OCI-LY7 (cell line): ENCODE measurements around the gene FGFBP1. TPM values are rescaled to one million over a fixed set of nuclear protein-coding genes. Genes with fewer than 3 reads are reported as not detected.

Experiments used
- BruUV-seq: library from RNA; stranded (reverse); fragments of 400-500 nt; replicated peaks from 2 replicates; lab custom pipeline; 2021; lab: Mats Ljungman, UMichigan
- CTCF ChIA-PET: fragments of 300-600 bp; sonication (Branson Sonifier 250); formaldehyde crosslinking; loops from one replicate; lab custom pipeline; 2022; ENCODE audit warnings: antibody characterized with exemption; ENCODE audit not compliant: unreplicated experiment; lab: Charles Lee
- POLR2A ChIA-PET: fragments of 300-600 bp; sonication (Branson Sonifier 250); formaldehyde crosslinking; loops from one replicate; lab custom pipeline; 2022; ENCODE audit warnings: antibody characterized with exemption; lab: Charles Lee
- DNase-seq: peaks from one replicate; pipeline ENCODE4 v3.0.0-alpha.2; 2015; ENCODE audit warnings: low spot score
- H2AFZ ChIP-seq: fragments of 200-600 bp; sonication (generic), shearing (Covaris generic); 2 replicates; pipeline ENCODE4 v1.6.1; 2014; ENCODE audit warnings: mild to moderate bottlenecking, antibody characterized with exemption, low read length, moderate library complexity
- H3K27ac ChIP-seq: fragments of 200-600 bp; sonication (generic); 2 replicates; pipeline ENCODE4 v1.5.1; 2014; ENCODE audit warnings: mixed run types, low read depth, mild to moderate bottlenecking, moderate library complexity, low read length, inconsistent platforms; ENCODE audit not compliant: poor library complexity, severe bottlenecking
- H3K36me3 ChIP-seq: fragments of 200-600 bp; sonication (generic); 2 replicates; pipeline ENCODE4 v1.6.1; 2014; ENCODE audit warnings: mild to moderate bottlenecking, antibody characterized with exemption, low read length, moderate library complexity, mixed read lengths; ENCODE audit not compliant: insufficient read depth
- H3K4me1 ChIP-seq: fragments of 200-600 bp; sonication (generic); 2 replicates; pipeline ENCODE4 v1.5.1; 2014; ENCODE audit warnings: mild to moderate bottlenecking, low read length; ENCODE audit not compliant: insufficient read depth, poor library complexity, severe bottlenecking
- H3K4me2 ChIP-seq: fragments of 200-600 bp; sonication (generic); 2 replicates; pipeline ENCODE4 v1.6.1; 2014; ENCODE audit warnings: mild to moderate bottlenecking, low read length
- H3K4me3 ChIP-seq: fragments of 200-600 bp; sonication (generic); 2 replicates; pipeline ENCODE4 v1.5.1; 2014; ENCODE audit warnings: mild to moderate bottlenecking, low read depth, low read length; ENCODE audit not compliant: poor library complexity, severe bottlenecking
- H3K79me2 ChIP-seq: fragments of 200-600 bp; sonication (generic); 2 replicates; pipeline ENCODE4 v1.6.1; 2016; ENCODE audit warnings: low read depth, mild to moderate bottlenecking, low read length, moderate library complexity, mixed read lengths; ENCODE audit not compliant: insufficient read depth
- H3K9me2 ChIP-seq: fragments of 200-600 bp; sonication (generic); 2 replicates; pipeline ENCODE4 v1.6.1; 2016; ENCODE audit warnings: mild to moderate bottlenecking, low read length, mixed read lengths; ENCODE audit not compliant: insufficient read depth
- H3K9me3 ChIP-seq: fragments of 200-600 bp; sonication (generic); 2 replicates; pipeline ENCODE4 v1.6.1; 2014; ENCODE audit warnings: mild to moderate bottlenecking, mixed run types, low read length, mixed read lengths
- H4K20me1 ChIP-seq: fragments of 200-600 bp; sonication (generic); 2 replicates; pipeline ENCODE4 v1.6.1; 2014; ENCODE audit warnings: mild to moderate bottlenecking, antibody characterized with exemption, low read length, moderate library complexity, mixed read lengths; ENCODE audit not compliant: insufficient read depth
- CTCF ChIP-seq: fragments of 200-600 bp; sonication (generic); conservative IDR thresholded peaks from 2 replicates; pipeline ENCODE4 v1.5.1; 2014; ENCODE audit warnings: mild to moderate bottlenecking, antibody characterized with exemption, low read length, moderate library complexity, mixed read lengths
- EZH2phosphoT487 ChIP-seq: fragments of 200-600 bp; sonication (generic); IDR thresholded peaks from 2 replicates; pipeline ENCODE4 v1.6.1; 2018; ENCODE audit warnings: low read depth, borderline replicate concordance, mild to moderate bottlenecking, mixed run types, antibody characterized with exemption, low read length, moderate library complexity, mixed read lengths
- intact Hi-C: fragments of 100-400 bp; cut with micrococcal nuclease; formaldehyde crosslinking; loops from one replicate; pipeline ENCODE4 v1.10.0; 2022; ENCODE audit not compliant: unreplicated experiment
- total RNA-seq, 2 experiments: library from RNA; depleted of rRNA in 1 of 2; stranded (reverse); fragments of >200 nt in 1 of 2; shearing (Covaris generic) in 1 of 2; gene quantifications; 2 replicates each; pipeline ENCODE4 v1.2.3, GENCODE V29; 2014 to 2022

FGFBP1 gene
- total RNA-seq, 2 experiments from 2014 or later, result not detected

DNA sequence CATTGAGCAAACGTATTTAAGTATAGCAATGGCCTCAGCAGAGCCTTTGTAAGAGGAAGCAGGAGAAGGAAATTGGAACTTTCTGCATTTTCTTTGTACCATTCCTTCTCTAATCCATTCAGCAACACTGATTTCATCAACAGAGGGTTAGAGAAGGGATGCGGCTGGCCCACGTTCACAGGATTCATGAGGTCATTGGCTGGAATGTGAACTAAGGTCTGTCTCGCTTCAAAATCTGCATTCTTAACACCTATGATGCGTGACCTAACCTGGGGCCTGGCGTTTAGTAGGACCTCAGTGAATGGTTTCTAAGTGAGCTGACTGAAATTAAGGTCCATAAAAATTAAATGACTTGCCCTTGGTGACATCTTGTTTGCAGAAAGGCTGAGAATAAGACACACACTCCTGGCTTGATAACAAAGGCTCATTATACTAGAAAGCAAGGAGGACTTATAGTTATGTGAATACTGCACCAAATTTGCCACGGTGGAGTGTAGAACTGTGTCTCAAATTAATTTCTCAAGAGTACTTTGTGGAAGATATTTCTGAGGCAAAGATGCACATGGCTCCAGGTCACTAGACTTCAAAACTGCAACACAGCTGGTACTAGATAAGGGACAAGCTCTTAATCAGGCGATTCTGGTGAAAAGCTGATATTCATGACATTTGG lies 25.4 kb downstream of the FGFBP1 start:
- BruUV-seq, result no TSS peak
- no peak for DNase-seq
- Histone ChIP-seq H3K79me2 (no peaks in the 10 kb centered on the region), H3K27ac (no peak overlapping the region), H3K9me3 (no peaks in the 10 kb centered on the region), H2AFZ (no peak overlapping the region), H3K36me3 (no peaks in the 10 kb centered on the region), H3K9me2 (no peaks in the 10 kb centered on the region), H3K4me1 (no peaks in the 10 kb centered on the region), H4K20me1 (no peaks in the 10 kb centered on the region), H3K4me2 (no peak overlapping the region), H3K4me3 (no peak overlapping the region)
- ChIA-PET POLR2A (no interaction called here), CTCF (no interaction called here)
- TF ChIP-seq CTCF (no peak), EZH2phosphoT487 (no peak)
- intact Hi-C loops, result no loop called here

DNA sequence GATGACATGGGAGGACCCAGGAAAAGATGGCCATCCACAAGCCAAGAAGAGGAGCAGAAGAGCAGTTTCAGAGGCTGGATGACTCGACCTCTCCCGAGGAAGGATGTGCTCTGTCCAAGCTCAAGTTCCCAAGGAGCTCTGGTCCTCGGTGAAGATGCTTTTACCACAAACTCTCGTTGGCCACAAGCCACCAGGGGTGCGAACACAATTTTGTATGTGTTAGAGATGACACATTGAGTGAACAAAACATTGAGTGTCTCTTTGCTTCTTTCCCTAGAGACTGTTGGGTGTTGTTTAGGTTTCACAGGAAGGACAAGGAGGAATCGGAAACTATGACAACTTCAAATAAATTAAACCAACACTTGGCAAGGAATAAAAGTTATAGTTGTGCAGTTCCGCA lies 26.3 kb downstream of the FGFBP1 start:
- TF ChIP-seq CTCF, result no peak
- TF ChIP-seq EZH2phosphoT487, result no peak
- no TSS peak for BruUV-seq
- Histone ChIP-seq H3K9me2 (no peaks in the 10 kb centered on the region), H3K79me2 (no peaks in the 10 kb centered on the region), H3K4me1 (no peaks in the 10 kb centered on the region), H2AFZ (no peak overlapping the region), H3K4me2 (no peak overlapping the region), H4K20me1 (no peaks in the 10 kb centered on the region), H3K4me3 (no peak overlapping the region), H3K27ac (no peak overlapping the region), H3K9me3 (no peaks in the 10 kb centered on the region), H3K36me3 (no peaks in the 10 kb centered on the region)
- DNase-seq, result no peak
- POLR2A ChIA-PET, result no interaction called here
- CTCF ChIA-PET, result no interaction called here
- intact Hi-C loops, result no loop called here

- Histone ChIP-seq H3K4me1 (no peaks in the 10 kb centered on the region), H3K27ac (no peak overlapping the region), H3K4me3 (no peak overlapping the region), H4K20me1 (no peaks in the 10 kb centered on the region), H3K9me2 (no peaks in the 10 kb centered on the region), H3K79me2 (no peaks in the 10 kb centered on the region), H3K4me2 (no peak overlapping the region), H3K36me3 (no peaks in the 10 kb centered on the region), H2AFZ (no peak overlapping the region), H3K9me3 (no peaks in the 10 kb centered on the region)
- DNase-seq, result no peak
- BruUV-seq, result no TSS peak
- intact Hi-C loops, result no loop called here
- ChIA-PET CTCF (no interaction called here), POLR2A (no interaction called here)
- TF ChIP-seq EZH2phosphoT487 (no peak), CTCF (no peak)
Observed at GRCh38 chr4:15910155-15910940, 28.2 kb downstream of the FGFBP1 start.
